Measurements from ENCODE around the gene RTL5.

RTL5 gene

GRCh38 chrX:72107841-72108595, 23.7 kb downstream of the RTL5 start:
- DNase-seq: peak; percentile 33 to 35

- peak; percentile 40 to 60 for DNase-seq
Measured at GRCh38 chrX:72107320-72107719, 24.4 kb downstream of the RTL5 start.

GRCh38 chrX:72105436-72105835, 26.3 kb downstream of the RTL5 start:
- DNase-seq: peak; percentile 25 to 38

GRCh38 chrX:72102760-72103159, 29.0 kb downstream of the RTL5 start:
- DNase-seq: no peak

- DNase-seq: no peak
Measured at GRCh38 chrX:72102126-72102525, 29.6 kb downstream of the RTL5 start.

GRCh38 chrX:72101597-72102037, 30.1 kb downstream of the RTL5 start:
- peak; percentile 45 to 69 for DNase-seq

- DNase-seq: peak; percentile 88 to 94
Measured at GRCh38 chrX:72100824-72101351, 30.8 kb downstream of the RTL5 start.

- peak in 1 of 2 donors; percentile 24 for DNase-seq
Measured at GRCh38 chrX:72100051-72100755, 31.5 kb downstream of the RTL5 start.

GRCh38 chrX:72097098-72097497, 34.6 kb downstream of the RTL5 start:
- DNase-seq: peak; percentile 53 to 64

- DNase-seq: no peak
Measured at GRCh38 chrX:72095370-72095769, 36.3 kb downstream of the RTL5 start.

GRCh38 chrX:72094894-72095293, 36.8 kb downstream of the RTL5 start:
- peak; percentile 35 to 40 for DNase-seq

GRCh38 chrX:72089254-72089653, 42.5 kb downstream of the RTL5 start:
- DNase-seq: no peak

GRCh38 chrX:72088761-72089160, 43.0 kb downstream of the RTL5 start:
- no peak for DNase-seq

GRCh38 chrX:72086995-72087394, 44.7 kb downstream of the RTL5 start:
- no peak for DNase-seq

- DNase-seq: no peak
Measured at GRCh38 chrX:72084114-72084513, 47.6 kb downstream of the RTL5 start.

- DNase-seq: no peak
Measured at GRCh38 chrX:72083291-72083690, 48.4 kb downstream of the RTL5 start.

- no peak for DNase-seq
Measured at GRCh38 chrX:72081605-72082320, 50.0 kb downstream of the RTL5 start.

- DNase-seq: no peak
Measured at GRCh38 chrX:72080800-72081199, 50.9 kb downstream of the RTL5 start.

- peak in 1 of 2 donors; percentile 14 for DNase-seq
Measured at GRCh38 chrX:72080150-72080549, 51.6 kb downstream of the RTL5 start.

- DNase-seq: peak in 1 of 2 donors; percentile 17
Measured at GRCh38 chrX:72079607-72080006, 52.1 kb downstream of the RTL5 start.

GRCh38 chrX:72078411-72078810, 53.3 kb downstream of the RTL5 start:
- DNase-seq: no peak

Measured in inflammatory macrophage (primary cell).